ENCODE data around the gene UQCRQ. TPM values are rescaled to one million over a fixed set of nuclear protein-coding genes. Genes with fewer than 3 reads are reported as not detected.

UQCRQ gene
- total and polyA plus RNA-seq, 2 donors (not counting 1 experiment from before 2014, with no cell fraction given): 71.1 to 90.0 TPM

- no peaks in the 10 kb centered on the region for H4K20me1 ChIP-seq (ENCODE audit: control insufficient read depth, insufficient read depth, low read length, poor library complexity, severe bottlenecking)
- H3K9me3 Mint-ChIP-seq (ENCODE audit: insufficient read depth): no peaks in the 10 kb centered on the region
These were observed 10.4 kb upstream of the UQCRQ start for GRCh38 chr5:132856011-132856410.

GRCh38 chr5:132859889-132860437, 6.5 kb upstream of the UQCRQ start:
- Mint-ChIP-seq H3K27ac (no peak overlapping the region), H3K27me3 (peaks cover 12% of the 10 kb centered on the region), H3K9me3 (ENCODE audit: insufficient read depth) (no peaks in the 10 kb centered on the region), H3K4me1 (no peaks in the 10 kb centered on the region), H3K4me3 (no peak overlapping the region)
- H4K20me1 ChIP-seq (ENCODE audit: control insufficient read depth, insufficient read depth, low read length, poor library complexity, severe bottlenecking): no peaks in the 10 kb centered on the region
- no peak overlapping the region for H2AFZ ChIP-seq (ENCODE audit: insufficient read depth, low read depth, low read length, poor library complexity, severe bottlenecking)
- no CpG with 5 or more reads among the region's 2 CpGs for WGBS (ENCODE audit: insufficient coverage)
- no peaks in the 10 kb centered on the region for H3K4me1 ChIP-seq (ENCODE audit: control insufficient read depth in 2 of 2, insufficient read depth in 2 of 2, low read length in 2 of 2)
- no peak overlapping the region for H3K4me2 ChIP-seq (replicated peaks; ENCODE audit: low read depth, low read length, poor library complexity, severe bottlenecking)
- no peaks in the 10 kb centered on the region for H3K9me3 ChIP-seq (ENCODE audit: control extremely low read depth in 1 of 3, control insufficient read depth in 2 of 3, insufficient read depth in 1 of 3, low read length in 2 of 3)
- no peaks in the 10 kb centered on the region for H3K79me2 ChIP-seq (ENCODE audit: control insufficient read depth, insufficient read depth, low read length)
- no peak overlapping the region for H3K9ac ChIP-seq (ENCODE audit: low read length)
- H3K4me3 ChIP-seq (ENCODE audit: control extremely low read depth in 1 of 5, extremely low read depth in 1 of 5, insufficient read depth in 1 of 5, low read depth in 2 of 5, low read length in 4 of 5): no peak overlapping the region
- ChIA-PET CTCF (interaction anchor here (1.9 kb wide), 1 partner anchor 23 kb away, joined by 4 read pairs; no protein-coding TSS in a partner anchor), POLR2A (no interaction called here)
- intact Hi-C loops (cut with micrococcal nuclease): no loop called here
- H3K27ac ChIP-seq (ENCODE audit: low read length in 2 of 2): no peak overlapping the region
- ATAC-seq (ENCODE audit: low read depth) (no peak), DNase-seq (no peak)
- peaks cover 0 to 4% (median 0%) of the 10 kb centered on the region in 4 experiments for H3K27me3 ChIP-seq (replicated peaks in 1 of 4; ENCODE audit: control extremely low read depth in 1 of 4, control insufficient read depth in 3 of 4, insufficient read depth in 4 of 4, low read length in 3 of 4)
- H3K36me3 ChIP-seq (replicated peaks in 1 of 2; ENCODE audit: control extremely low read depth in 1 of 2, control insufficient read depth in 1 of 2, extremely low read depth in 1 of 2, insufficient read depth in 2 of 2, low read length in 1 of 2): no peaks in the 10 kb centered on the region
- TF ChIP-seq CTCF (IDR thresholded peaks at IDR 0.05) (no peak), EZH2 (IDR thresholded peaks at IDR 0.05; ENCODE audit: borderline replicate concordance, insufficient read depth, low read depth, low read length, poor library complexity, severe bottlenecking) (no peak)

More at GRCh38 chr5:132856011-132856410, 10.4 kb upstream of the UQCRQ start:
- ATAC-seq (ENCODE audit: low read depth): no peak
- WGBS (ENCODE audit: insufficient coverage): 100% methylated on average over 1 of the region's 3 CpGs
- H3K27ac Mint-ChIP-seq: no peak overlapping the region
- H3K79me2 ChIP-seq (ENCODE audit: control insufficient read depth, insufficient read depth, low read length): no peaks in the 10 kb centered on the region
- no peak overlapping the region for H3K9ac ChIP-seq (ENCODE audit: low read length)
- H3K4me1 ChIP-seq (ENCODE audit: control insufficient read depth in 2 of 2, insufficient read depth in 2 of 2, low read length in 2 of 2): no peaks in the 10 kb centered on the region
- DNase-seq: no peak
- peaks cover 17% of the 10 kb centered on the region for H3K27me3 Mint-ChIP-seq
- no peak overlapping the region for H3K4me3 ChIP-seq (ENCODE audit: control extremely low read depth in 1 of 5, extremely low read depth in 1 of 5, insufficient read depth in 1 of 5, low read depth in 2 of 5, low read length in 4 of 5)
- TF ChIP-seq CTCF (IDR thresholded peaks at IDR 0.05) (no peak), EZH2 (IDR thresholded peaks at IDR 0.05; ENCODE audit: borderline replicate concordance, insufficient read depth, low read depth, low read length, poor library complexity, severe bottlenecking) (no peak)
- H3K4me2 ChIP-seq (replicated peaks; ENCODE audit: low read depth, low read length, poor library complexity, severe bottlenecking): no peak overlapping the region
- H3K9me3 ChIP-seq (ENCODE audit: control extremely low read depth in 1 of 3, control insufficient read depth in 2 of 3, insufficient read depth in 1 of 3, low read length in 2 of 3): no peaks in the 10 kb centered on the region
- H2AFZ ChIP-seq (ENCODE audit: insufficient read depth, low read depth, low read length, poor library complexity, severe bottlenecking): no peak overlapping the region
- no peaks in the 10 kb centered on the region for H3K4me1 Mint-ChIP-seq
- H3K27ac ChIP-seq (ENCODE audit: low read length in 2 of 2): no peak overlapping the region
- H3K36me3 ChIP-seq (replicated peaks in 1 of 2; ENCODE audit: control extremely low read depth in 1 of 2, control insufficient read depth in 1 of 2, extremely low read depth in 1 of 2, insufficient read depth in 2 of 2, low read length in 1 of 2): no peaks in the 10 kb centered on the region
- intact Hi-C loops (cut with micrococcal nuclease): no loop called here
- H3K27me3 ChIP-seq (replicated peaks in 1 of 4; ENCODE audit: control extremely low read depth in 1 of 4, control insufficient read depth in 3 of 4, insufficient read depth in 4 of 4, low read length in 3 of 4): peaks cover 0 to 4% (median 0%) of the 10 kb centered on the region in 4 experiments
- H3K4me3 Mint-ChIP-seq: no peak overlapping the region
- ChIA-PET POLR2A (no interaction called here), CTCF (no interaction called here)
